Forelimb muscle (tissue), 1 donor: ENCODE results near the gene KSR2. TPM values are rescaled to one million over a fixed set of nuclear protein-coding genes. Genes with fewer than 3 reads are reported as not detected.
A peak's percentile ranks its signal among the peaks of the same experiment; 100 is the strongest.

Experiments used
- DNase-seq: peaks from one replicate; pipeline ENCODE4 v3.0.0-alpha.2; 2013; ENCODE audit warnings: low read depth
- polyA plus RNA-seq: library from polyadenylated mRNA; unstranded; fragments of 120-200 nt; gene quantifications from one replicate; pipeline ENCODE4 v1.2.1, GENCODE V29; 2013; ENCODE audit not compliant: insufficient read length

KSR2 gene
- polyA plus RNA-seq, 1 donor = not detected

DNA sequence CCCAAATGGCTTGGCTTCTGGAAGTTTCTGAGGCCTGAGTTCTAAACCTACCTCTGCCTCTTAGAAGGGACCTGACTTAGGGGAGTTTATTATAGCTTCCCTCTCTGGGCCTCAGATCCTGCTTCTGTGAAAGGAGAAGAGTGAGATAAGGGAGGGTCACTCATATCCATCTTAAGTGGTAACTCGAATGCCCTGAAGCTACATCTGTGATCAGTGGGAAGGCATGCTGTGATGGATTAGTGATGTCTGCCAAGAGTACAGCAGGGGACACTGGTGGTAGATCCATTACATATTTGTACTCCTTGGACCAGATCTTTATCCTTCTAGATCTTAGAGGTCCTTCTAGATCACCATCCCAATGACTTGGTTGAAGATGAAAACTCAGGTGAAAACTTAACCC is 509.6 kb downstream of the KSR2 start:
- DNase-seq = no peak

DNA sequence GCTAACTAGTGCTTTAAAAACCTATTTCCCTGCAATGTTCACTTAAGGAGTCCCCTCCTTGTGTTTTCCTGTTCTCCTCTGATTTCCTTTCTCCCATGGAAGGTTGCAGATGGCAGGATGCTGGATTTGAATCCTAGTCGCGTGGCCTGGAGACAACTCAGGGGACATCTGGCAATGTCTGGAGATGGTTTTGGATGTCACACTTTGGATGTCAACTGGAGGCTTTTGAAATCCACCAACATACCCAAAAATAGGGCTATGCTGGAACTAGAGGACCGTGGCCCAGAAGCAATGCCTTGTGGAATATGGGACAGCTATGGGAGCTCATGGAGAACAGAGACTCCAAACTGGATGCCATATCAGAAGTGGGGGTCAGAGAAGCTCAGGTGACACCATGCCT is 511.6 kb downstream of the KSR2 start:
- no peak for DNase-seq

DNA sequence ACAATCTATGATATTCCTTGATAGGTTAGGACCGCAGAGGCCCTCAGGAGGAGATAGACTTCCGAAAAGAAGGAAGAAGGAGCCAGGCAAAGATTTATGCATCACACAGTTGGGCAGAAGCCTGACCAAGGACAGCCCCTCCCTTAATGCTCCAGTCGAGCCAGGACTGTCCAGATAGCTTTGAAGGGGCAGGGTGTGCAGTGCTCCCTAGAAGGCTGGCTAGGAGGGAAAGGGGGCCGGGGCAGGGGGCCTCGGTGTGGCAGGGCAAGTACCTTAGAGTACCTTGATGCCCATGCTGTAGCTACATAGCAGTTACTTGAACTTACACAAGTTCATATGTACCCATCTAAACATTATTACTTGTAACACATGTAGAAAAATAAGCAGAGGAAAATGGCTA is 512.7 kb downstream of the KSR2 start:
- DNase-seq = no peak

DNA sequence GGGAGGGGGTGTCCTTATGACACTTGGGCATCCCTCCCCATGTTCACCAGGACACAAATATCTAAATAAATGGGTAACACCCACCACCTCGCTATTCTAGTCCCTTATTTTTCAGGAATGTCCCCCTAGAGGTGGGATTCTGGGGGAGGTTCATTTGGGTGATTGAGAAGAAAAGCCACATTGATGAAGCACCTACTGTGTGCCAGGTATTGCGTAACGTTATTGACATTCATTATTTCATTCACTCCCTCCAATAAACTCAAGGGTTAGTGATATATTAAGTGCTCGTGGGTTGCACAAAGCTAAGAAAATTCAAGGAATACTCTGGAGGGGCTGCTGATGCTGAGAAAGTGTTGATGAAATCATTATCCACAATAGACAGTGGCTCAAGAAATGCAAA is 514.8 kb downstream of the KSR2 start:
- DNase-seq = no peak

DNA sequence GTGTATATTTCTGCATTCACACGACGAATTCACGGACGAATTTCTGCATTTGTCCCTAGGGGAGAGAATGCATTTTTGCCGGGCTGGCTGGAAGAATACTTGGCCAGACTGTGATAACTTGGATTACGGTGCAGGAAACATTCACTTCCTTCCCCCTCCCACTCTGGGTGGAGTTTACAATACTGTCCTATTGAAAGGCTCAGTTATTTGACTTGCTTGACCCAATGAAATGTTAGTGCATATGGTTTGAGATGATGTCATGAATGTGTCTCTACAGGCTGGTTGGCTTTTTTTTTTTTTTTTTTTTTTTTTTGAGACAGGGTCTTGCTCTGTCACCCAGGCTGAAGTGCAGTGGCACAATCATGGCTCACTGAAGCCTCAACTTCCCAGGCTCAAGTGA is 516.7 kb downstream of the KSR2 start:
- DNase-seq = no peak

DNA sequence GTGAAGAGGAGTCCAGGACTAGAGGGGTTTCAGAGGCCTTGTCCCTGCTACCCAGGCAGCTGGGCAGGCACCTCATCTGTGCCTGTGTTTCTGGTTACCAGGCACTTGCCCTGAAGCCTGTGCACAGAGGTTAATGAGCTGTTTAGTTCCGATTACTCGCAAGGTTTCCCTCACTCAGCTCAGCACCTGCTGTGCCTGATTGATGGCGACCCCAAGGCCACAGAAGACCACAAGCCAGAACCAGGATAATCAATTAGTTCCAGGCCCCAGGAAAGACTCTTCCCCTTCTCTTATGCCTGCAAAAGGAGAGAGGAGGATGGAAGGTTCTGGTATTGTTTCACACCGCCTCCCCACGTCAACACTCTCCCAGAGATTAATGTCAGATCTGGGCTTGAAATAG is 518.6 kb downstream of the KSR2 start:
- no peak for DNase-seq

DNA sequence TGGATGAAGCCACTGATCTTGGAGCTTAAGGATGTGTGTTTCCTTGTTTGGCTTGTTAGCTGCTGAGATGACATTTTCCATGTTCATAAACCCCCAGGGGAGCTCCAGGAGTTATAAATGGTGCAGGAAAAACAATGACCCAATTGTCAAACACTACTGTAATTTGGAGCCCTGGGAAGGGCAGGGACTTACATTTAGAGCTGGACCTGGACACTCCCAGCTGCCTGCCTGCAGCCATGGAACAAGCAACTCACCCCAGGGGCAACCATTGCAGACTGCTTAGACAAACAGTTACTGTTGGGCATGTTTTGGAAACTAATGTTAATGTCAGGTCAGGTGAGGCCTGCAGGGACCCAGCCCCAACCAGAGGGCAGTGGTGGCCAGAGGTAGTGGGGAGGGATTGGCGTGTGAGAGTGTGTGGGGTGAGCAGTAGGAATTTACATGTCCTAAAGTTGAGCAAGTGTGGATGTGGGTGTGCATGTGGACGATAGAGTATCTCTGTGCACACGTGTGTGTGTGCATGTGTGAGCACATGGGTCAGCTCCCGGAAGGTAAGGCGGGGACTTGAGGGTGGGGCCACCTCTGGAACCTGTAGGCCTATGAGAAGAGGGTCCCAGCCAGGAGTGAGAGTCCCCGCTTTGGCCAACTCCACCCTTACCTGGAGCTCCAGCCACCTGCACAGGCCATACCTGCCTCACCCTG is 521.0 kb downstream of the KSR2 start:
- no peak for DNase-seq

DNA sequence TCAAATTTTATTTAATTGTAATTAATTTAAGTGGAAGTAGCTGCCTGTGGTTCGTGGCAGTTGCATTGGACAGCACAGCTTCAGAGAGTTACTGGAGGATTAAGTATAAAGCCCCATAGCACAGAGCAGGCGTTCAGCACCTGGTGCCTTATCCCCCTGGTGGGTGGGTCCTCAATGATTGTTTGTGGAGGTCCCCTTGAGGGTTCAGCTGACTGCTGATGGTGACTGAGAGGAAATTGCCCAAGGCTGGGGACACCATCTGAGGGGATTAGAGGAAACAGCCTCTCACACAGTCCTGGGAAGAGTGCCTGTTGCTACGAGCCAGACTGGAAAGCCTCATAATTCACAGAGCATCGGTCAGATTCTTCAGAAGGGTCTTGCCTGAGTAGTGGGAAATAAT is 524.0 kb downstream of the KSR2 start:
- DNase-seq = no peak

DNA sequence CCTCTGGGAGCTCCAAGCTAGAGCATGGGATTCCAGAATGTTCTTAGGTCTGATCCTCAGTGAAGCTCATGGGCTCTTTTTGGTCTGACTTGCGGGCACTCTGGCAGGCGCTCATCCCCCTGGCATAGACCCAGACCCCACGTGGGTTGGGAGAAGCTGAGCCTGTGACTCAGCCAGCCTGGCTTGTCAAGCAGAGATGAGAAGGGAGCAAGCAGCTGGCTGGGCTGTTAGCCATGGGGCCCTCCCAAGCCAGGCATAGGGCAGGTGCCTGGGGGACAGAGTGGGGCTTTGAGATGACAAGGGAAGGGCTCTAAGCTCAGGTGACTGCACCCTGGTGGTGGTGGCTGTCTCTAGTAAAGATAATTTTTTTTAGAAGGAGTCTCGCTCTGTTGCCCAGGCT is 527.0 kb downstream of the KSR2 start:
- no peak for DNase-seq

DNA sequence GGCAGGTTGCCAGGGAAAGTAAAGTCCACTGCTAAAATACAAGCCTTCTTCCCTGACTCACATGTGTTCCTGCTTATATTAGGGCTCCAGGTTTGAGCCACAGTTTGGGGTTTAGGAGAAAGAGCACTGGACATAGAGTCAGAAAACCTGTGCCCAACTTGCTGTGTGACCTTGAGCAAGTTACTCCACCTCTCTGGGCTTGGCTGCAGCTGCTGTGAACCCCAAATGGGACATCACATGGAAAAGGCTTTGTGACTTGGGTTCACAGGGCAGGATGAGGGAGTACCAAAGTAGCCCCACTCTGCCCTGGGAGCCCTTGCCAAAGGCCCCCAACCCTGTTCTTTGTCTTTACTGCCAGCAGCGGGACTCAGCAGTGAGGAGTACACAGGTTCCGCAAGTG is 528.4 kb downstream of the KSR2 start:
- DNase-seq = no peak

DNA sequence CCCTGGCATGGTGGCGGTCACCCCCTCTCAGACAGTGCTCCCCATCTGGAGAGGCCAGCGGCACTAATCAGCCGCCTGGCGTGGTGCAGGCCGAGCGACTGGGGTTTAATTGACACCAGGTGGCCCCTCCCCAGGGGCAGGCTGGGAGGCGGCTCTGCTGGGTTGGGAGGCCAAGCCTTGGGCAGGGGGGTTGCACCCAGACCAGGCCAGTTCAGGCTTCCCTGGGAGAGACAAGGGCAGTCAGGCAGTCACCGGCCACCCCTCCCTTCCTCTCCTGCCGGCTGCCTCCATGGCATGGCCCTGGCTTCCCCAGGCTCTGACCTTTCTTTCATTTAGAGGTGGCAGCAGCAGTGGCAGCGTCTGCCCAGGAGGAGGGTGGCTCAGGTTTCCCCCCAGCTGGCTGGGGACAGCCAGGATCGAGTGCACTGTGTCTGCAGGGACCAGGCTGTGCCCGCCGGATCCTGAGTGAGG is 529.2 kb downstream of the KSR2 start:
- no peak for DNase-seq

DNA sequence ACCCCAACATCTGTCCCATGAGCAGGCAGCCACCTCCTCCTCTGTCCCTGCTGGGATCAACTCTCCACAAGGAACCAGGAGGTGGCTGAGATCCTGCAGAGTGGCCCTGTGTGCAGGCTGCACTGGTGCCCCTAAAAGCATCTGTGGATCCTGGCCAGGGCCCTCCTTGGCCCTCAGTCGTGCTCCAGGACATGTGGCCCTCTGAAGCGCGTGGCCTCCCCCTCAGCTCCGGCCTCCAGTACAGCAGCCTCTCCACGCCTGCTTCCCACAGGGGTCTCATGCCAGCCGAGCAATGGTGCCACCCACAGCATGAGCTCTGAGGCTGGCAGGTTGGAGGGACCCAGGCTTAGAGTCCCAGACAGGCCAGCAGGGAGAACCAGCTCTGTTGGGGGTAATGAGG is 530.0 kb downstream of the KSR2 start:
- DNase-seq = no peak

DNA sequence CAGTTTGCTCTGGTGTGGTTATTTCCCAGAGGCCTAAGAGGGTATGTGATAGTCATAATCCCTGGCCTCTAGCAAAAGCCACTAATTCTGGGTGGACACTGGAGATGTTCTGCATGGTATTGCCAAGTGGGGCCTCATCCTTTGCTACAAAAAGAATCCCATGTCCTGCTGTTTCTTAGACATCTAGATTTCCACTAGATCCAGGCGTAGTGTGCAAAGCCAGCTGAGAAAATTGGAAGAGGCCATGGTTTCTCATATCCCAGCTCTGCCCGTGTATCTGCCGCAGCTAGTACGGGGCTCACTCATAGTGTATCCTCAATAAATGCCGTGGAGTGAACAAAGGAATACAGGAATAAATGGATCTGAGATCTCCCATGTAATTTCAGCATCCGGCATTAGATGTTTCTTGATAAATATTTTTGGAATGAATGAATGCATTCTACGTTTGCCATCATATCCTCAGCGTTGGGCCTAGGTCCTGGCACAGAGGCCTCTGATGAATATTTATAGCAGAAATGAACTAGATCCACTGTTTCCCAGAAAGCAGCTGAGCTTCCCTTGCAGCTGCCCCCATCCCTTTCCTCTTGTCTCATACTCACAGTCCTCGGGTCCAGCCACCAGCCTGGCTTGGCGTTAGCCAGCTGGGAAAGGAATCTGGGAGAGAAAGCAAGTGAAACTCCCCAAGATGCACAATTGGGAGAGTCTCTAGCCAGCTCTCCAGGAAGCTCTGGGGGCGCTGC is 531.1 kb downstream of the KSR2 start:
- DNase-seq = no peak

DNA sequence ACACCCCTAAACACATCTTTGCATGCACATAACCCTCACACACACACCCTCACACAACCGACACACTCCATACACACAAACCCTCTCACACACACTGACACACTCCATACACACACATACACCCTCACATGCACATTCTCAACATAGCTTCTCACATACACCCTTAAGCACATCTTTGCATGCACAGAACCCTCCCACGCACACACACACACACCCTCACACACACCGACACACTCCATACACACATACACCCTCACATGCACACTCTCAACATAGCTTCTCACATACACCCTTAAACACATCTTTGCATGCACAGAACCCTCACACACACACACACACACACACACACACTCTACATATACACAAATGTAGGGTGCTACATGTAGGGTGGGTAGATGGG is 534.9 kb downstream of the KSR2 start:
- no peak for DNase-seq

DNA sequence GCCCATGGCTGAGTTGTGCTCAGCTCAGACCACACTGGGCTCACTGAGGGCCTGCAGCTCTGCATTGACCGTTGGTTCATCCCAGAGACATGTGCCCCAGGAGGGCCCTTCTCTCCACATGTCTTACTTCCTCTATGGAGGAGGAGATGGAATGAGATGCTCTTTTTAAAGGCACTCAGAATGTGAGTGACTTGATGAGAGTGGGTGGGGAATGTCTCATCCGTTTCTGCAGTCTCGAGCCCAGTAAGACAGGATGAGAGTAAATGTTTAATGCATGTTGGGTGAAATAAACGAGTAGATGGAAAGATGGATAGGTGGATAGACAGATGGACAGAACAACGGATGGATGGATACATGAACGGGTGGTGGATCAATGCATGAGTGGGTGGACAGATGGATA is 538.5 kb downstream of the KSR2 start:
- no peak for DNase-seq

DNA sequence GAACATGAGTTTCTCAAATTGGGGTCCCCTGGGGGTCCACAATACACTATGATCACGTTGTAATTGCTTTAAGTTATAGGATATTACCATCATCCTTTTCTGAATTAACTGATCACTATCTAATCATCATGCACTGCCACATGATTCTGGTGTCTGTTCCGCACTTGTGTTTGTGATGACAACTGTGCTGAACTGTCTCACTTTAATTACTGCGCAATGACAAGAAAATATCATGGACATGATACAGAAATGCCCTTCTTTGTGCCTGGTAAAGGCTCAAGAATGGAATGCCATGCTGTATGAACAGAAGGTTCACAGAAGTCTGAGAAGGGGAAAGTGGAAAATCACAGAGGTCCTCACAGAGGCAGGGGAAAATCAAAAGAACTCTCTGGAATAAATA is 541.6 kb downstream of the KSR2 start:
- DNase-seq = no peak

DNA sequence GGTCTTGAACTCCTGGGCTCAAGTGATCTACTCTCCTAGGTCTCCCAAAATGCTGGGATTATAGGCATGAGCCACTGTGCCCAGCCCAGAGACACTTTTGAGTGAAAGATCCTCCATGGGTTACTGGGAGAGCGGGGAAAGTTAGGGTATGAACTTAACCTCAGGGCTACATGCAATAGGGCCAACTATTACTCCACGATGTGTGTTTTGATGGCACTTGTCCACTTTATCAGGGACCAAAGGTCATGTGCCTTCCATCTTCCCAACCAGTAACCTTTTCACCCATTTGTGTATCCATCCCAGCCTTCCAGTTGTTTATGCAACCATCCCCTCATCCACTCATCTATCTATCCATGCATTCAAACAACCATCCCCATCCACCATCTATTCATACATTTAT is 546.8 kb downstream of the KSR2 start:
- no peak for DNase-seq

DNA sequence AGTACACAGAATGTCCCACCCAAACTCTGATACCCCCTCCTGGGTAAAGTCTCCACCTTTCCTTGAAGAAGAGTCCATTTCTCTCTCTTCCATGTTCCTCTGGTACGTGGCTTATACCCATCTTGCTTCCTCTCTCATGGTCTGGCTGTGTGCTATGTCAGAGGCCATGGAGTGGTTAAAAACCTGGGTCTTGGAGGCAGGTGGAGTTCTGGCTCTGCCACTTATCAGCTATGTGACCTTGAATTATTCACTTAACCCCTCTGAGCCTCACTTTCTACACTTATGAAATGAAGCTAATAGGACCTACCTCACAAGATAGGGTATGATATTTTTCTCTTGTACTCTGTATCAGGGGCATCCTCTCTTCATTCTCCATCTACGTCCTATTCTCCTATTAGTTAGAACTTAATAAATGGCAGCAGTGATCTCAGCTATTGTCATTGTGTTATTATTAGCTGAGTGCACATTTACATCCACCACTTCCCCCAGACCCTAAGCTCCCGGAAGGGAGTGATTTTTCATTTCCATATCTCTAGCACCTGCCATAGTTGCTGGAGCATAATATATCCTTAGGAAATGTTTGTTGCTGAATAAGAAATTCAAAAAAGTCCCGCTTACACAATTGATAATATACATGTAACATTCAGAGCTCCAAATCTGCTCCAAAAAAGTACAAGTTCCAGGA is 547.6 kb downstream of the KSR2 start:
- no peak for DNase-seq

DNA sequence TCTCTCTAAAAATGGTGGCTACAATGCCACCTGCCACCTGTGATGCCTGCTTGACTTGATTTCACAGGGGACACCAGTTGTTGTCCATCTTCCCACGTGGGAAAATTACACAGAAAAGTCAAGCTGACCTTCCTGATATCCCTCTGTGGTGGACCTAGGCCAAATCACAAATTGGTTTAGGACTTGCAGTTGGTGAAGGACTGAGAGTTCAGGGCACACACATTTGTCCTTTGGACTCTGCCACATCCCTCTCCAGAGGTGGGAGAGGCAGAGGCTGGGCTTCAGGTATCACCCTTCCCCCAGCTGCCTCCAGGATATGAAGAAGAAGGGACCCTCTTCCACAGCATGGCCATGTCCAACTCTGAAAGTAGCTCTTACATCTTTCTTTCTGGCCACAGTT is 551.8 kb downstream of the KSR2 start:
- DNase-seq = no peak

DNA sequence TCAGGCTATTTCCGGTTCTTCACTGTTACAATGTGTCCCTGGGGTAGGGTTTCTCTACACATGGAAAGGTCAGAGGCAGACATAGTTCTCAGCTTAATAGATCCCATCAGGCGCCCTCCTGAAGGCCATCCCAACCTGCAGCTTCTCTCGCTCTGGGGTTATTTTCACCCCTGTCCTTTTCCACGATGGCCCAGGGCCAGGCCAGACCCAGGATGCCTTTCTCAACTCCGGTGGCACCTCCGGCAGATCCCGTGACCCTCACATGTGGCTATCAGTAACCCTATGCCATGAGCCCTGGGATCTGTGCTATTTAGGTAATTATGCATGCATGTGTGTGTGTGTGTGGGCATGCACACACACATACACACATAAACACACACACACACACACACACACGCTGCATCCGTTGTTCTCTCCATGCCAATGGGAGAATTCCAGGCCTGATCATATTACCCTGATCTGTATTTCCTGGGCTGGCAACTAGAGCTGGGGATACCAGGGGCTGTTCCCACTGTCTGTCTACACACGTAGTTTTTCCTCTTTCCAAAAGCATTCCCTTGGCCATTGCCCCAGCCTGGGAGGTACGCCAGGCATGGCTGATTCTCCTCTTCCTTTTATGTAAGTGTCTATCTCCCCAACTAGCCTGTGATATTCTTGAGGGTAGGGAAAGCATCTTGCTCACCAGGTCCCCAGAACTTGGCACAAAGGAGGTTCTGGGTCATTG is 556.2 kb downstream of the KSR2 start:
- DNase-seq = no peak

DNA sequence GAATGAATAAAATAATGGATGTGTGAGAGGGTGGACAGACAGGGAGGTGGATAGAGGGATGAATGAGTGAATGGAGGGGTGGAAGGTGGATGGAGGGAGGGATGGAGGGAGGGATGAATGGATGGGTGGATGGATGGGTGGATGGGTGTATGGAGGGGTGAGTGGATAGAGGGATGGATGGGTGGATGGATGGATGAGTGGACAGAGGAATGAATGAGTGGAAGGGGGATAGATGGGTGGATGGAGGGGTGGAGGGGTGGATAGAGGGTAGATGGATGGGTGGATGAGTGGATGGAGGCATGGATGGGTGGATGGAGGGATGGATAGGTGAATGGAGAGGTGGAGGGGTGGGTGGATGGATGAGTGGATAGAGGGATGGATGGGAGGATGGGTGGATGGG is 559.5 kb downstream of the KSR2 start:
- no peak for DNase-seq

DNA sequence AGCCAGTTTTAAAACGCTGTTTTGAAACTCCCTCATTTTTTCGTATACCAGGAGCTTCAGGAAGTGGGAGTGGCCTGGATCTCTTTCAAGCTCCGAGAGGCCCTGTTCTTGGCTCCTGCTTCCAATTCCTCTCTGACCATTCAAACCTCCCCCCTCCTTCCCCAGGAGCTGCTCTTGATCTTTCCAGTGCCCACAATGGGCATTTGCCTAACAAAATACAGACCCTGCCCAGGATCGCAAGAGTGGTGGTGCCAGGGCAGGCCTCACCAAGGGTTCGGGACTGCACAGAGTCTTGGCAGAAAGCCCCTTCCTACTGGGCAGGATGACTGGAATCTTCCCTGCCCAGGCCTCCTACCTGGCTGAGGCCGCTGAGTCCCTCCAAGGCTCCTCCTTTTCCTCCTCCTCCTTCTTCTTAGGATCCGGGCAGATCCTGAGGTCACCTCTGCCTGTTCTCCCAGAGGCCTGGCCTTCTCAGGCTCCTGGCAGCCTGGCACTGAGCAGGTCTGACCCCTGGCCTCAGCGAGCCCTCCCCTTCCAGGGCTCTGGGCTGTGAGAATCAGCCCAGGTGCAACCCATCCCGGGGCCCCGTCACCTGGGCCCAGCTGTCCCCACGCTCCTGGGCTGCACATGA is 560.5 kb downstream of the KSR2 start:
- DNase-seq = peak; percentile 61
